WTC11 (cell line): ENCODE measurements around the gene CD164L2. TPM values are rescaled to one million over a fixed set of nuclear protein-coding genes. Genes with fewer than 3 reads are reported as not detected.

Experiments used
- ATAC-seq: fragments of 200-7000 bp; cut with Tn5 transposase; 2 replicates; pipeline ENCODE4 v1.10.0; 2021; ENCODE audit warnings: mild to moderate bottlenecking, moderate library complexity
- CTCF ChIA-PET: fragments of 300-600 bp; sonication (Branson Sonifier 250); formaldehyde crosslinking; loops from one replicate; lab custom pipeline; 2021; ENCODE audit warnings: antibody characterized with exemption; lab: Charles Lee
- POLR2A ChIA-PET: fragments of 350-600 bp; sonication (Branson Sonifier 250); formaldehyde crosslinking; loops from one replicate; lab custom pipeline; 2021; ENCODE audit warnings: antibody characterized with exemption; lab: Charles Lee
- DNase-seq: peaks from one replicate; pipeline ENCODE4 v3.0.0; 2021; ENCODE audit warnings: low spot score
- H3K27ac Mint-ChIP-seq: 2 replicates; pipeline ENCODE4 v1.8.0; 2021; ENCODE audit warnings: mixed read lengths
- H3K27me3 Mint-ChIP-seq: 2 replicates; pipeline ENCODE4 v1.8.0; 2021; ENCODE audit warnings: low read depth, mild to moderate bottlenecking, moderate library complexity, mixed read lengths
- H3K36me3 Mint-ChIP-seq: 2 replicates; pipeline ENCODE4 v1.8.0; 2021; ENCODE audit warnings: mixed read lengths
- H3K4me1 Mint-ChIP-seq: 2 replicates; pipeline ENCODE4 v1.8.0; 2022; ENCODE audit warnings: mixed read lengths
- H3K4me3 Mint-ChIP-seq: 2 replicates; pipeline ENCODE4 v1.8.0; 2021; ENCODE audit warnings: mild to moderate bottlenecking, moderate library complexity, mixed read lengths
- H3K9me3 Mint-ChIP-seq: 2 replicates; pipeline ENCODE4 v1.8.0; 2021; ENCODE audit warnings: mixed read lengths
- ELF4 ChIP-seq: sonication (generic); formaldehyde crosslinking; IDR thresholded peaks from 2 replicates; pipeline ENCODE4 v1.8.1; 2022; ENCODE audit warnings: low read depth, mild to moderate bottlenecking, moderate library complexity, missing genetic modification reagents
- GTF2I ChIP-seq: fragments of 250-450 bp; sonication (Bioruptor Pico); conservative IDR thresholded peaks from 2 replicates; pipeline ENCODE4 v1.4.0; 2021; ENCODE audit warnings: mild to moderate bottlenecking
- JAZF1 ChIP-seq: fragments of 250-450 bp; sonication (Bioruptor Pico); IDR thresholded peaks from 2 replicates; pipeline ENCODE4 v1.9.0; 2021; ENCODE audit warnings: moderate library complexity, mild to moderate bottlenecking, inconsistent platforms
- MXD4 ChIP-seq: fragments of 250-450 bp; sonication (Bioruptor Pico); IDR thresholded peaks from 2 replicates; pipeline ENCODE4 v1.8.0; 2021; ENCODE audit warnings: mild to moderate bottlenecking, moderate library complexity, borderline replicate concordance
- NR2C2 ChIP-seq: sonication (generic); formaldehyde crosslinking; IDR thresholded peaks from 2 replicates; pipeline ENCODE4 v1.8.0; 2022; ENCODE audit warnings: mild to moderate bottlenecking, missing genetic modification reagents
- NR3C1 ChIP-seq: sonication (generic); formaldehyde crosslinking; conservative IDR thresholded peaks from 2 replicates; pipeline ENCODE4 v1.8.1; 2023; ENCODE audit warnings: low read depth, mild to moderate bottlenecking, missing genetic modification reagents
- OVOL2 ChIP-seq: fragments of 250-450 bp; sonication (Bioruptor Pico); IDR thresholded peaks from 2 replicates; pipeline ENCODE4 v1.9.0; 2021; ENCODE audit warnings: mild to moderate bottlenecking, borderline replicate concordance
- RELA ChIP-seq: sonication (generic); formaldehyde crosslinking; IDR thresholded peaks from 2 replicates; pipeline ENCODE4 v1.8.1; 2022; ENCODE audit warnings: missing genetic modification reagents, mild to moderate bottlenecking, borderline replicate concordance
- TEAD4 ChIP-seq: sonication (generic); formaldehyde crosslinking; IDR thresholded peaks from 2 replicates; pipeline ENCODE4 v1.8.0; 2022; ENCODE audit warnings: mild to moderate bottlenecking, missing genetic modification reagents
- ZNF121 ChIP-seq: sonication (generic); formaldehyde crosslinking; IDR thresholded peaks from 2 replicates; pipeline ENCODE4 v1.8.0; 2023; ENCODE audit warnings: missing genetic modification reagents
- ZNF138 ChIP-seq: sonication (generic); formaldehyde crosslinking; conservative IDR thresholded peaks from 2 replicates; pipeline ENCODE4 v1.8.1; 2022; ENCODE audit warnings: mild to moderate bottlenecking, moderate library complexity, missing genetic modification reagents
- ZNF232 ChIP-seq: sonication (generic); formaldehyde crosslinking; IDR thresholded peaks from 2 replicates; pipeline ENCODE4 v1.8.0; 2022; ENCODE audit warnings: mild to moderate bottlenecking, missing genetic modification reagents
- ZNF263 ChIP-seq: sonication (generic); formaldehyde crosslinking; IDR thresholded peaks from 2 replicates; pipeline ENCODE4 v1.8.1; 2022; ENCODE audit warnings: low read depth, mild to moderate bottlenecking, moderate library complexity, missing genetic modification reagents
- ZNF423 ChIP-seq: fragments of 250-450 bp; sonication (Bioruptor Pico); IDR thresholded peaks from 2 replicates; pipeline ENCODE4 v2.1.2; 2022; ENCODE audit warnings: mild to moderate bottlenecking, moderate library complexity
- total RNA-seq: library from RNA; stranded (reverse); gene quantifications from 3 replicates; pipeline ENCODE4 v1.2.3, GENCODE V29; 2021
- TF ChIP-seq, protein P1 (sequence below): sonication (generic); formaldehyde crosslinking; IDR thresholded peaks from 2 replicates; pipeline ENCODE4 v1.8.0; 2022; ENCODE audit warnings: mild to moderate bottlenecking, missing genetic modification reagents
- TF ChIP-seq, protein P2 (sequence below): fragments of 250-450 bp; sonication (Bioruptor Pico); IDR thresholded peaks from 2 replicates; pipeline ENCODE4 v1.9.0; 2021; ENCODE audit warnings: moderate library complexity, mild to moderate bottlenecking, inconsistent platforms, borderline replicate concordance
- TF ChIP-seq, protein P3 (sequence below): fragments of 250-450 bp; sonication (Bioruptor Pico); conservative IDR thresholded peaks from 2 replicates; pipeline ENCODE4 v1.9.0; 2021; ENCODE audit warnings: mild to moderate bottlenecking
- TF ChIP-seq, protein P4 (sequence below): sonication (generic); formaldehyde crosslinking; IDR thresholded peaks from 2 replicates; pipeline ENCODE4 v1.8.1; 2022; ENCODE audit warnings: mild to moderate bottlenecking, missing genetic modification reagents, moderate library complexity, borderline replicate concordance
- TF ChIP-seq, protein P5 (sequence below): sonication (generic); formaldehyde crosslinking; IDR thresholded peaks from 2 replicates; pipeline ENCODE4 v1.8.1; 2023; ENCODE audit warnings: mild to moderate bottlenecking, missing genetic modification reagents, borderline replicate concordance
- TF ChIP-seq, protein P6 (sequence below): sonication (generic); formaldehyde crosslinking; IDR thresholded peaks from 2 replicates; pipeline ENCODE4 v1.8.0; 2022; ENCODE audit warnings: mild to moderate bottlenecking, missing genetic modification reagents

Gene CD164L2
- total RNA-seq, 1 experiment from 2014 or later = 5.5 TPM

DNA sequence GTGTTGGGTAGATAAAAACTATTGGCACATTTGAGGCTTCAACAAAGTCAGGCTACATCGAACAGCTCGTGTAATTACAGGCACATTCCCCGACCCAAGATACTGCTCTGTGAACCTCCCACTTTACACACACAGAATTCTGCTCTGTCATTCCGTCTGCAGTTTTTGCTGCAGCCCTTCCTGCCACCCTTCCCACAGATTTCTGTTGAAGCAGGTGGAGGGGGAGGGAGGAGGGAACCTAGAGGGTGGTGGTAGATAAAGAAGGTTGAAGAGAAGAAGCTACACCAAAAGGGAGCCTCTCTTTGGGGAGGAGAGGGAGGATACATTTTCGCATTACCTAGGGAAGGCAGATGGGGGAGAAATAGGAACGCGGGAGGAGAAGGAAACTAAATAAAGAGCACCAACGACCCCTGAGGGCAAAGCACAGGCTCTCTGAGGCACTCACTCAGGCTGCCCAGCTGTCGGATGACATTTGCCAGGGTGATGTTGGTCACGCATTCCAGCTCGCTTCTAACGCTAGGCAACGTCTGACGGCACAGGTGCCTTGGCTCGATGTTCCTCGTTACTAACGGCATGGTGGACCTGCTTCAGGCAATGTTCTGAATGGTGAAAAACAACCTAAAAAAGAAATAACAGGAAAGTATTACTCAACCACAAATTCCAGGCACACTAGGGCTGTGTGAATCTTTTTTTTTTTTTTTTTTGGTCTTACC lies 45.3 kb upstream of the CD164L2 start:
- Mint-ChIP-seq H3K36me3 (peaks cover 21% of the 10 kb centered on the region), H3K27me3 (no peaks in the 10 kb centered on the region), H3K9me3 (no peaks in the 10 kb centered on the region), H3K4me3 (peak overlapping the region; percentile 7; the same call in 1 of the 2 replicates), H3K4me1 (peaks cover 78% of the 10 kb centered on the region), H3K27ac (peak overlapping the region; percentile 98)
- POLR2A ChIA-PET = interaction anchor here (0.7 to 2.1 kb wide), 5 partner anchors 8 to 62 kb away, joined by 3 to 8 read pairs (median 3); partner anchors contain the start of gene WASF2
- TF ChIP-seq ZNF423 (CRISPR knock-in tag) = no peak
- TF ChIP-seq, protein P1, sequence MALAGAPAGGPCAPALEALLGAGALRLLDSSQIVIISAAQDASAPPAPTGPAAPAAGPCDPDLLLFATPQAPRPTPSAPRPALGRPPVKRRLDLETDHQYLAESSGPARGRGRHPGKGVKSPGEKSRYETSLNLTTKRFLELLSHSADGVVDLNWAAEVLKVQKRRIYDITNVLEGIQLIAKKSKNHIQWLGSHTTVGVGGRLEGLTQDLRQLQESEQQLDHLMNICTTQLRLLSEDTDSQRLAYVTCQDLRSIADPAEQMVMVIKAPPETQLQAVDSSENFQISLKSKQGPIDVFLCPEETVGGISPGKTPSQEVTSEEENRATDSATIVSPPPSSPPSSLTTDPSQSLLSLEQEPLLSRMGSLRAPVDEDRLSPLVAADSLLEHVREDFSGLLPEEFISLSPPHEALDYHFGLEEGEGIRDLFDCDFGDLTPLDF (CRISPR knock-in tag) = no peak
- TF ChIP-seq MXD4 = no peak
- TF ChIP-seq OVOL2 (CRISPR knock-in tag) = no peak
- CTCF ChIA-PET = interaction anchor here (0.8 to 4.6 kb wide), 8 partner anchors 12 to 178 kb away, joined by 3 to 30 read pairs (median 5); no protein-coding TSS in a partner anchor
- ATAC-seq (peak; percentile 45), DNase-seq (no peak)

DNA sequence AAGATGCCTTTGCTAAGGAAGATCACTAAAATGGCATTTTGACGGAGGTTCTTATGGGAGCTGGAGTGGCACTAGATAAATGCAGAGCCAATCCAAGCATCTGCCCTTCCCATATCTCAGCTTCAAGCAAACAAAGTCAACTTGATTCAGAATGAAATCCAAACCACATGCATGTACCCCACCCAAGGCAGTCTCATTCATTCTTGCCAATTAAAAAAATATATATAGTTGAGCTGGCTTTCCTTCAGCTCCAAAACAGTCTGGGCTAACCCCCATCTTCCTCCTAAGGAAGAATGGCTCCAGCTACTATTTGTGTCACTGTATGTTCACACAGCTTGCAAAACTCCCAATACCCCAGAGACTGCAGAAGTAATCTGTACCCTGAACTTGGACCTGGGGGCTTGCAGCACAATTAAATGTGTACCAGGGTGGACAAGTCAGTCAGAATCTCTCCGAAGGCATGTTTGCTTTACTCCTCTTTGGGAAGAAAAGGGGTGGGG lies 44.7 kb upstream of the CD164L2 start:
- ChIA-PET CTCF (interaction anchor here (0.8 to 4.6 kb wide), 8 partner anchors 12 to 179 kb away, joined by 3 to 30 read pairs (median 5); no protein-coding TSS in a partner anchor), POLR2A (interaction anchor here (0.7 to 1.0 kb wide), 2 partner anchors 25 to 62 kb away, joined by 3 read pairs; partner anchors contain the start of gene WASF2)
- ATAC-seq (no peak), DNase-seq (no peak)
- Mint-ChIP-seq H3K9me3 (no peaks in the 10 kb centered on the region), H3K27me3 (no peaks in the 10 kb centered on the region), H3K4me3 (0 out of 2 replicates have a peak overlapping the region, but pooled peaks have one; percentile 7), H3K27ac (peak overlapping the region; percentile 98), H3K4me1 (peaks cover 75% of the 10 kb centered on the region), H3K36me3 (peaks cover 21% of the 10 kb centered on the region)
- TF ChIP-seq NR2C2 (CRISPR knock-in tag) = no peak
- no peak for TF ChIP-seq JAZF1
- TF ChIP-seq, protein P2, sequence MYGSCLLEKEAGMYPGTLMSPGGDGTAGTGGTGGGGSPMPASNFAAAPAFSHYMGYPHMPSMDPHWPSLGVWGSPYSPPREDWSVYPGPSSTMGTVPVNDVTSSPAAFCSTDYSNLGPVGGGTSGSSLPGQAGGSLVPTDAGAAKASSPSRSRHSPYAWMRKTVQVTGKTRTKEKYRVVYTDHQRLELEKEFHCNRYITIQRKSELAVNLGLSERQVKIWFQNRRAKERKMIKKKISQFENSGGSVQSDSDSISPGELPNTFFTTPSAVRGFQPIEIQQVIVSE = no peak
- TF ChIP-seq, protein P3, sequence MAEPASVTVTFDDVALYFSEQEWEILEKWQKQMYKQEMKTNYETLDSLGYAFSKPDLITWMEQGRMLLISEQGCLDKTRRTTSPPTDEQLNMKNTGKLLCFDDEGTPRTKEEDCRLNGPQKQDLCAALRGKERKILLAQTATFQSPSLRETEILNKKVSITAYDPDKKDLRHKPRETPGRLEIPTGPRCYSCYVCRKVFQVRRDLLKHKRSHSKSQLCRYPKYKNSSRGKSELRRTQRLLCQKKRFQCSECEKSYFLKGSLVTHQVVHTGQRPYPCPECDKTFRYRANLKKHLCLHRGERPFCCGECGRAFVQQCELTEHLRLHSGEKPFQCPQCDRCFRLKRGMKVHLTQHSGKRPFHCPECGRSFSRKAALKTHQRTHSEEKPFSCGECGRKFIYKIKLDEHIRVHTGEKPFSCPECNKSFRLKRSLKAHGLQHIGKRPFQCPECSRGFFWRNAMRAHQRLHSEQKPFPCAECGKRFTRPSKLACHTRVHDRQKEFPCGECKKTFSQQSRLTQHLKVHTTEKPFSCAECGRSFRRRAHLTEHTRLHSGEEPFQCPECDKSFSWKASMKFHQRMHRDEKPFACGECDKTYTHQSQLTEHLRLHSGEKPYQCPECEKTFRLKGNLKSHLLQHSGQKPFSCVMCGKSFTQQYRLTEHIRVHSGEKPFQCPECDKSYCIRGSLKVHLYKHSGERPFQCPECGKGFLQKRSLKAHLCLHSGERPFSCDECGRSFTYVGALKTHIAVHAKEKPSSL = no peak
- no peak for TF ChIP-seq NR3C1 (CRISPR knock-in tag)

DNA sequence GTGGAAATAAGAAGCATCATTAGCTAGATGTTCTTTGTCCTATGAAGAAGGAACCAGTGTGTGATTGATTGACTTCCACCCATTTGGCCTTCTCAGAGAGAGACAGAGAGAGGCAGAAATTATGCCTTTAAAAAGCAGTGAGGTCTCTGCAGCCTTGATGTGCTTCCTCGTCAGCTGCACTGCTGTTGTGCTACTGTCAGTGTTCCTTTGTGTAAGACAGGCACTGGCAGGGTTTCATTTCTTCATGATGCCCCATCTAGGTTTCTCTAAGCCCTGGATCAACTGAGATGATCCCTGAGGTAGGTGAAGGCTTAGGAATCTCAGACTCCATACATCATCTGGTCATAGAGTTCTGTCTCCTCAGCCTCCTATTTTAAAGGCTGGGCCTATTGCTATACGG lies 44.2 kb upstream of the CD164L2 start:
- CTCF ChIA-PET = interaction anchor here (0.8 to 4.6 kb wide), 4 partner anchors 11 to 130 kb away, joined by 3 to 30 read pairs (median 9); no protein-coding TSS in a partner anchor
- DNase-seq = no peak
- no peak for ATAC-seq
- TF ChIP-seq ELF4 (no peak), TEAD4 (CRISPR knock-in tag) (no peak), NR2C2 (CRISPR knock-in tag) (no peak), ZNF138 (CRISPR knock-in tag) (no peak), ZNF232 (CRISPR knock-in tag) (no peak), ZNF263 (CRISPR knock-in tag) (no peak), RELA (CRISPR knock-in tag) (no peak), ZNF121 (CRISPR knock-in tag) (no peak), GTF2I (CRISPR knock-in tag) (no peak)
- TF ChIP-seq, protein P4, sequence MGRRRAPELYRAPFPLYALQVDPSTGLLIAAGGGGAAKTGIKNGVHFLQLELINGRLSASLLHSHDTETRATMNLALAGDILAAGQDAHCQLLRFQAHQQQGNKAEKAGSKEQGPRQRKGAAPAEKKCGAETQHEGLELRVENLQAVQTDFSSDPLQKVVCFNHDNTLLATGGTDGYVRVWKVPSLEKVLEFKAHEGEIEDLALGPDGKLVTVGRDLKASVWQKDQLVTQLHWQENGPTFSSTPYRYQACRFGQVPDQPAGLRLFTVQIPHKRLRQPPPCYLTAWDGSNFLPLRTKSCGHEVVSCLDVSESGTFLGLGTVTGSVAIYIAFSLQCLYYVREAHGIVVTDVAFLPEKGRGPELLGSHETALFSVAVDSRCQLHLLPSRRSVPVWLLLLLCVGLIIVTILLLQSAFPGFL (CRISPR knock-in tag) = no peak
- TF ChIP-seq, protein P5, sequence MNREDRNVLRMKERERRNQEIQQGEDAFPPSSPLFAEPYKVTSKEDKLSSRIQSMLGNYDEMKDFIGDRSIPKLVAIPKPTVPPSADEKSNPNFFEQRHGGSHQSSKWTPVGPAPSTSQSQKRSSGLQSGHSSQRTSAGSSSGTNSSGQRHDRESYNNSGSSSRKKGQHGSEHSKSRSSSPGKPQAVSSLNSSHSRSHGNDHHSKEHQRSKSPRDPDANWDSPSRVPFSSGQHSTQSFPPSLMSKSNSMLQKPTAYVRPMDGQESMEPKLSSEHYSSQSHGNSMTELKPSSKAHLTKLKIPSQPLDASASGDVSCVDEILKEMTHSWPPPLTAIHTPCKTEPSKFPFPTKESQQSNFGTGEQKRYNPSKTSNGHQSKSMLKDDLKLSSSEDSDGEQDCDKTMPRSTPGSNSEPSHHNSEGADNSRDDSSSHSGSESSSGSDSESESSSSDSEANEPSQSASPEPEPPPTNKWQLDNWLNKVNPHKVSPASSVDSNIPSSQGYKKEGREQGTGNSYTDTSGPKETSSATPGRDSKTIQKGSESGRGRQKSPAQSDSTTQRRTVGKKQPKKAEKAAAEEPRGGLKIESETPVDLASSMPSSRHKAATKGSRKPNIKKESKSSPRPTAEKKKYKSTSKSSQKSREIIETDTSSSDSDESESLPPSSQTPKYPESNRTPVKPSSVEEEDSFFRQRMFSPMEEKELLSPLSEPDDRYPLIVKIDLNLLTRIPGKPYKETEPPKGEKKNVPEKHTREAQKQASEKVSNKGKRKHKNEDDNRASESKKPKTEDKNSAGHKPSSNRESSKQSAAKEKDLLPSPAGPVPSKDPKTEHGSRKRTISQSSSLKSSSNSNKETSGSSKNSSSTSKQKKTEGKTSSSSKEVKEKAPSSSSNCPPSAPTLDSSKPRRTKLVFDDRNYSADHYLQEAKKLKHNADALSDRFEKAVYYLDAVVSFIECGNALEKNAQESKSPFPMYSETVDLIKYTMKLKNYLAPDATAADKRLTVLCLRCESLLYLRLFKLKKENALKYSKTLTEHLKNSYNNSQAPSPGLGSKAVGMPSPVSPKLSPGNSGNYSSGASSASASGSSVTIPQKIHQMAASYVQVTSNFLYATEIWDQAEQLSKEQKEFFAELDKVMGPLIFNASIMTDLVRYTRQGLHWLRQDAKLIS (CRISPR knock-in tag) = no peak
- TF ChIP-seq, protein P6, sequence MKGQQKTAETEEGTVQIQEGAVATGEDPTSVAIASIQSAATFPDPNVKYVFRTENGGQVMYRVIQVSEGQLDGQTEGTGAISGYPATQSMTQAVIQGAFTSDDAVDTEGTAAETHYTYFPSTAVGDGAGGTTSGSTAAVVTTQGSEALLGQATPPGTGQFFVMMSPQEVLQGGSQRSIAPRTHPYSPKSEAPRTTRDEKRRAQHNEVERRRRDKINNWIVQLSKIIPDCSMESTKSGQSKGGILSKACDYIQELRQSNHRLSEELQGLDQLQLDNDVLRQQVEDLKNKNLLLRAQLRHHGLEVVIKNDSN = no peak

More for the DNA sequence above, 44.2 kb upstream of the CD164L2 start:
- Mint-ChIP-seq H3K36me3 (peaks cover 21% of the 10 kb centered on the region), H3K27ac (peak overlapping the region; percentile 98), H3K4me1 (peaks cover 75% of the 10 kb centered on the region), H3K9me3 (no peaks in the 10 kb centered on the region), H3K4me3 (no peak overlapping the region), H3K27me3 (no peaks in the 10 kb centered on the region)
- POLR2A ChIA-PET = no interaction called here
